Mesothelial cell of epicardium (in vitro differentiated cells): ENCODE results near the gene IFNL4. TPM values are rescaled to one million over a fixed set of nuclear protein-coding genes. Genes with fewer than 3 reads are reported as not detected.
"Not testable (repeated sequence)": the region's sequence is repeated elsewhere in the genome, so short reads cannot be mapped to it uniquely, and the experiment has no call there.

ENCODE experiments used
- DNase-seq, 2 experiments: peaks; one replicate each; pipeline ENCODE4 v3.0.0; 2021; ENCODE audit warnings: low spot score in 2 of 2; ENCODE audit not compliant: unreplicated experiment in 2 of 2
- H3K27ac Mint-ChIP-seq: 2 replicates; pipeline ENCODE4 v1.8.0; 2021; ENCODE audit warnings: mixed read lengths
- H3K27me3 Mint-ChIP-seq: 2 replicates; pipeline ENCODE4 v1.8.0; 2021; ENCODE audit warnings: low read depth, mixed read lengths
- H3K36me3 Mint-ChIP-seq: 2 replicates; pipeline ENCODE4 v1.8.0; 2021; ENCODE audit warnings: mixed read lengths
- H3K4me1 Mint-ChIP-seq: 2 replicates; pipeline ENCODE4 v1.8.0; 2021; ENCODE audit warnings: mixed read lengths
- H3K4me3 Mint-ChIP-seq: 2 replicates; pipeline ENCODE4 v1.8.0; 2021; ENCODE audit warnings: mild to moderate bottlenecking, moderate library complexity, mixed read lengths
- H3K9me3 Mint-ChIP-seq: 2 replicates; pipeline ENCODE4 v1.8.0; 2021; ENCODE audit warnings: mixed read lengths
- CTCF ChIP-seq: fragments of 200-600 bp; sonication (generic); IDR thresholded peaks from one replicate; pipeline ENCODE4 v1.5.0; 2021; ENCODE audit warnings: antibody characterized with exemption; ENCODE audit not compliant: unreplicated experiment
- total RNA-seq: library from RNA; stranded (reverse); gene quantifications from 3 replicates; pipeline ENCODE4 v1.2.1, GENCODE V29; 2021

IFNL4 gene
- total RNA-seq, 1 donor from 2014 or later: 0.74 TPM

- H3K4me1 Mint-ChIP-seq: no peaks in the 10 kb centered on the region
- no peak for DNase-seq
- peaks cover 36% of the 10 kb centered on the region for H3K9me3 Mint-ChIP-seq
- TF ChIP-seq CTCF: no peak
- H3K27me3 Mint-ChIP-seq: peaks cover 66% of the 10 kb centered on the region
- H3K36me3 Mint-ChIP-seq: no peaks in the 10 kb centered on the region
- no peak overlapping the region for H3K4me3 Mint-ChIP-seq
- H3K27ac Mint-ChIP-seq: no peak overlapping the region
These were observed 35.4 kb upstream of the IFNL4 start for GRCh38 chr19:39284032-39284431.

GRCh38 chr19:39282021-39282420 lies 33.4 kb upstream of the IFNL4 start:
- H3K9me3 Mint-ChIP-seq: peaks cover 28% of the 10 kb centered on the region
- TF ChIP-seq CTCF: no peak
- no peak overlapping the region for H3K4me3 Mint-ChIP-seq
- H3K36me3 Mint-ChIP-seq: no peaks in the 10 kb centered on the region
- no peak for DNase-seq
- H3K4me1 Mint-ChIP-seq: peaks cover 3% of the 10 kb centered on the region
- peaks cover 59% of the 10 kb centered on the region for H3K27me3 Mint-ChIP-seq
- no peak overlapping the region for H3K27ac Mint-ChIP-seq

- Mint-ChIP-seq H3K36me3 (no peaks in the 10 kb centered on the region), H3K27me3 (peaks cover 50% of the 10 kb centered on the region)
- no peak for DNase-seq
These were observed 28.9 kb upstream of the IFNL4 start for GRCh38 chr19:39277598-39277997.

GRCh38 chr19:39276740-39277139 lies 28.1 kb upstream of the IFNL4 start:
- DNase-seq: no peak
- H3K36me3 Mint-ChIP-seq: no peaks in the 10 kb centered on the region
- peaks cover 6% of the 10 kb centered on the region for H3K4me1 Mint-ChIP-seq
- no peak overlapping the region for H3K27ac Mint-ChIP-seq
- no peak for TF ChIP-seq CTCF
- H3K4me3 Mint-ChIP-seq: no peak overlapping the region
- H3K27me3 Mint-ChIP-seq: peaks cover 48% of the 10 kb centered on the region
- H3K9me3 Mint-ChIP-seq: peaks cover 5% of the 10 kb centered on the region

More at GRCh38 chr19:39277598-39277997, 28.9 kb upstream of the IFNL4 start:
- Mint-ChIP-seq H3K9me3 (peaks cover 11% of the 10 kb centered on the region), H3K27ac (no peak overlapping the region), H3K4me3 (no peak overlapping the region), H3K4me1 (peaks cover 6% of the 10 kb centered on the region)
- TF ChIP-seq CTCF: no peak

GRCh38 chr19:39275578-39275977 lies 26.9 kb upstream of the IFNL4 start:
- Mint-ChIP-seq H3K27ac (no peak overlapping the region), H3K9me3 (no peaks in the 10 kb centered on the region), H3K27me3 (peaks cover 49% of the 10 kb centered on the region), H3K4me1 (peaks cover 6% of the 10 kb centered on the region), H3K36me3 (no peaks in the 10 kb centered on the region), H3K4me3 (no peak overlapping the region)
- no peak for TF ChIP-seq CTCF
- no peak for DNase-seq

- H3K36me3 Mint-ChIP-seq, DNase-seq, H3K27ac Mint-ChIP-seq, H3K9me3 Mint-ChIP-seq, H3K4me3 Mint-ChIP-seq, H3K4me1 Mint-ChIP-seq: not testable (repeated sequence)
- peaks cover 53% of the 10 kb centered on the region for H3K27me3 Mint-ChIP-seq
These were observed 25.2 kb upstream of the IFNL4 start for GRCh38 chr19:39273859-39274258.
